ENCODE measurements around the gene SAV1. TPM values are rescaled to one million over a fixed set of nuclear protein-coding genes. Genes with fewer than 3 reads are reported as not detected.

SAV1 gene
- total and polyA plus RNA-seq, 2 of the 13 experiments (the other 11 are each of a cell fraction or from before 2014, with no cell fraction given), result 7.3 to 8.2 TPM

DNA sequence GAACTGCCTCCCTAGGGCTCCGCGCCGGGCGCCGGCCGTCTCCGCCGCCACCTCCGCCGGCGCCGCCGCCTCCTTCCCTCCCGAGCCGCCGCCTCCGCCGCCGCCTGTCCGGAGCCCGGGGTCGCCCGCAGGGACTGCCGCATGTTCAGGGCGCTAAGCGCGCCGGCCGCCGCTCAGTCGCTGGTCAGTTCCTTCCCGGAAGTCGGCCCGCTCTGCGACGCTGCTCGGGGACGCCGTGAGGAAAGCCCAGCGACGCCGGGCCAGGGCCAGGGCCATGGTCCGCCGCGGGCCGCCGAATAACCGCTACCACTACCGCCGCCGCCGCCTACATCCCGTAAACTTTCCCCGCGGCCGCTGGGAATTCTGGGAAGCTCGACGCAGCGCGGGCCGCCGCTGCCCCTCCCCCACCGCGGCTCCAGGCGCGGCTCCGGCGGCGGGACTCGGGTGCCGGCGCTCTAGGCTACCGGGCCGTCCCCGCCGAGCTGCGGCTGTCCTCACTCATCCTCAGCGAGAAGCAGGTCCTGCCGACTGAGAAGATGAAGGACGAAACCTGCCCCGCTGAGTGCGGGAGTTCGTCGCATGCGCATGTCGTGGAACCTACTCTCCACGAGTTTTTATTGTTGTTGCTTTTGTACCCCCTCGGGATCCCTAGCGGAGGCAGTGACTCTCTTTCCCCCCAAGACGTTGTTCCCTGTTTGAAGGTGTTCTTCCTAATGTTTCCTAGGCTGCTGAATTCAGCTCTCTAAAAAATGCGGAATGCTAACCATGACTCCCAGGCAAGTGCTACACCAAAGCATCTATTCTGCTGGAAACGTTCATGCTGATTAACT, at the start of gene SAV1 (continued):
- TF ChIP-seq, protein P1, sequence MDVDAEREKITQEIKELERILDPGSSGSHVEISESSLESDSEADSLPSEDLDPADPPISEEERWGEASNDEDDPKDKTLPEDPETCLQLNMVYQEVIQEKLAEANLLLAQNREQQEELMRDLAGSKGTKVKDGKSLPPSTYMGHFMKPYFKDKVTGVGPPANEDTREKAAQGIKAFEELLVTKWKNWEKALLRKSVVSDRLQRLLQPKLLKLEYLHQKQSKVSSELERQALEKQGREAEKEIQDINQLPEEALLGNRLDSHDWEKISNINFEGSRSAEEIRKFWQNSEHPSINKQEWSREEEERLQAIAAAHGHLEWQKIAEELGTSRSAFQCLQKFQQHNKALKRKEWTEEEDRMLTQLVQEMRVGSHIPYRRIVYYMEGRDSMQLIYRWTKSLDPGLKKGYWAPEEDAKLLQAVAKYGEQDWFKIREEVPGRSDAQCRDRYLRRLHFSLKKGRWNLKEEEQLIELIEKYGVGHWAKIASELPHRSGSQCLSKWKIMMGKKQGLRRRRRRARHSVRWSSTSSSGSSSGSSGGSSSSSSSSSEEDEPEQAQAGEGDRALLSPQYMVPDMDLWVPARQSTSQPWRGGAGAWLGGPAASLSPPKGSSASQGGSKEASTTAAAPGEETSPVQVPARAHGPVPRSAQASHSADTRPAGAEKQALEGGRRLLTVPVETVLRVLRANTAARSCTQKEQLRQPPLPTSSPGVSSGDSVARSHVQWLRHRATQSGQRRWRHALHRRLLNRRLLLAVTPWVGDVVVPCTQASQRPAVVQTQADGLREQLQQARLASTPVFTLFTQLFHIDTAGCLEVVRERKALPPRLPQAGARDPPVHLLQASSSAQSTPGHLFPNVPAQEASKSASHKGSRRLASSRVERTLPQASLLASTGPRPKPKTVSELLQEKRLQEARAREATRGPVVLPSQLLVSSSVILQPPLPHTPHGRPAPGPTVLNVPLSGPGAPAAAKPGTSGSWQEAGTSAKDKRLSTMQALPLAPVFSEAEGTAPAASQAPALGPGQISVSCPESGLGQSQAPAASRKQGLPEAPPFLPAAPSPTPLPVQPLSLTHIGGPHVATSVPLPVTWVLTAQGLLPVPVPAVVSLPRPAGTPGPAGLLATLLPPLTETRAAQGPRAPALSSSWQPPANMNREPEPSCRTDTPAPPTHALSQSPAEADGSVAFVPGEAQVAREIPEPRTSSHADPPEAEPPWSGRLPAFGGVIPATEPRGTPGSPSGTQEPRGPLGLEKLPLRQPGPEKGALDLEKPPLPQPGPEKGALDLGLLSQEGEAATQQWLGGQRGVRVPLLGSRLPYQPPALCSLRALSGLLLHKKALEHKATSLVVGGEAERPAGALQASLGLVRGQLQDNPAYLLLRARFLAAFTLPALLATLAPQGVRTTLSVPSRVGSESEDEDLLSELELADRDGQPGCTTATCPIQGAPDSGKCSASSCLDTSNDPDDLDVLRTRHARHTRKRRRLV (CRISPR knock-in tag; IDR thresholded peaks at IDR 0.05), result peak; percentile 99
- TF ChIP-seq NAIF1 (CRISPR knock-in tag; IDR thresholded peaks at IDR 0.05; ENCODE audit: borderline replicate concordance), result no peak
- peak; percentile 52; the same call in 1 of the 2 replicates for TF ChIP-seq MTERF4 (CRISPR knock-in tag; IDR thresholded peaks at IDR 0.05)
- peak; percentile 57; the same call in 1 of the 2 replicates for TF ChIP-seq ZBTB7A (CRISPR knock-in tag; IDR thresholded peaks at IDR 0.05)
- 0 out of 2 replicates have a peak, but pooled peaks have one; percentile 31 for TF ChIP-seq HDAC2 (CRISPR knock-in tag; IDR thresholded peaks at IDR 0.05)
- no peak for TF ChIP-seq RCOR2 (CRISPR knock-in tag; IDR thresholded peaks at IDR 0.05)
- TF ChIP-seq HDAC1 (CRISPR knock-in tag; IDR thresholded peaks at IDR 0.05), result peak; percentile 76
- peak; percentile 66; the same call in 1 of the 2 replicates for TF ChIP-seq SRY (CRISPR knock-in tag; IDR thresholded peaks at IDR 0.05)
- TF ChIP-seq, protein P2, sequence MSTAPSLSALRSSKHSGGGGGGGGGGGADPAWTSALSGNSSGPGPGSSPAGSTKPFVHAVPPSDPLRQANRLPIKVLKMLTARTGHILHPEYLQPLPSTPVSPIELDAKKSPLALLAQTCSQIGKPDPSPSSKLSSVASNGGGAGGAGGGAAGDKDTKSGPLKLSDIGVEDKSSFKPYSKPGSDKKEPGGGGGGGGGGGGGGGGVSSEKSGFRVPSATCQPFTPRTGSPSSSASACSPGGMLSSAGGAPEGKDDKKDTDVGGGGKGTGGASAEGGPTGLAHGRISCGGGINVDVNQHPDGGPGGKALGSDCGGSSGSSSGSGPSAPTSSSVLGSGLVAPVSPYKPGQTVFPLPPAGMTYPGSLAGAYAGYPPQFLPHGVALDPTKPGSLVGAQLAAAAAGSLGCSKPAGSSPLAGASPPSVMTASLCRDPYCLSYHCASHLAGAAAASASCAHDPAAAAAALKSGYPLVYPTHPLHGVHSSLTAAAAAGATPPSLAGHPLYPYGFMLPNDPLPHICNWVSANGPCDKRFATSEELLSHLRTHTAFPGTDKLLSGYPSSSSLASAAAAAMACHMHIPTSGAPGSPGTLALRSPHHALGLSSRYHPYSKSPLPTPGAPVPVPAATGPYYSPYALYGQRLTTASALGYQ (CRISPR knock-in tag; IDR thresholded peaks at IDR 0.05), result no peak; the same call in 1 of the 2 replicates
- no peak for TF ChIP-seq NKX3-1 (CRISPR knock-in tag; IDR thresholded peaks at IDR 0.05)
- TF ChIP-seq SMYD3 (CRISPR knock-in tag; IDR thresholded peaks at IDR 0.05), result 0 out of 2 replicates have a peak, but pooled peaks have one; percentile 35
- no peak; the same call in 1 of the 2 replicates for TF ChIP-seq ZNF792 (CRISPR knock-in tag; IDR thresholded peaks at IDR 0.05)
- no peak for TF ChIP-seq SP4 (CRISPR knock-in tag; IDR thresholded peaks at IDR 0.05)
- TF ChIP-seq ATAD3A (CRISPR knock-in tag; IDR thresholded peaks at IDR 0.05), result no peak
- TF ChIP-seq, protein P3, sequence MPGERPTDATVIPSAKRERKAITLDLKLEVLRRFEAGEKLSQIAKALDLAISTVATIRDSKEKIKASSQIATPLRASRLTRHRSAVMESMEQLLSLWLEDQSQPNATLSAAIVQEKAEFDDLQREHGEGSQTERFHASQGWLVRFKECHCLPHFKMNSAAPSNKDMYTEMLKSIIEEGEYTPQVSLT (CRISPR knock-in tag; IDR thresholded peaks at IDR 0.05; ENCODE audit: borderline replicate concordance, low read depth), result no peak
- TF ChIP-seq KDM5A (IDR thresholded peaks at IDR 0.05; ENCODE audit: borderline replicate concordance, low read length), result peak; percentile 45; the same call in 1 of the 2 replicates
- TF ChIP-seq ZNF652 (CRISPR knock-in tag; IDR thresholded peaks at IDR 0.05; ENCODE audit: borderline replicate concordance, low read depth), result no peak
- peak; percentile 88; the same call in 1 of the 2 replicates for TF ChIP-seq ZNF44 (CRISPR knock-in tag; IDR thresholded peaks at IDR 0.05)
- TF ChIP-seq ATF3 (CRISPR knock-in tag; IDR thresholded peaks at IDR 0.05), result no peak
- 0 out of 2 replicates have a peak, but pooled peaks have one; percentile 57 for TF ChIP-seq ZNF749 (CRISPR knock-in tag; IDR thresholded peaks at IDR 0.05; ENCODE audit: borderline replicate concordance)
- TF ChIP-seq HIVEP1 (CRISPR knock-in tag; IDR thresholded peaks at IDR 0.05), result no peak
